WTC11 (cell line): ENCODE data around the gene HEPACAM. TPM values are rescaled to one million over a fixed set of nuclear protein-coding genes. Genes with fewer than 3 reads are reported as not detected.

Source experiments
- ATAC-seq: fragments of 200-7000 bp; cut with Tn5 transposase; 2 replicates; pipeline ENCODE4 v1.10.0; 2021; ENCODE audit warnings: mild to moderate bottlenecking, moderate library complexity
- CTCF ChIA-PET: fragments of 300-600 bp; sonication (Branson Sonifier 250); formaldehyde crosslinking; loops from one replicate; lab custom pipeline; 2021; ENCODE audit warnings: antibody characterized with exemption; lab: Charles Lee
- POLR2A ChIA-PET: fragments of 350-600 bp; sonication (Branson Sonifier 250); formaldehyde crosslinking; loops from one replicate; lab custom pipeline; 2021; ENCODE audit warnings: antibody characterized with exemption; lab: Charles Lee
- DNase-seq: peaks from one replicate; pipeline ENCODE4 v3.0.0; 2021; ENCODE audit warnings: low spot score
- H3K27ac Mint-ChIP-seq: 2 replicates; pipeline ENCODE4 v1.8.0; 2021; ENCODE audit warnings: mixed read lengths
- H3K27me3 Mint-ChIP-seq: 2 replicates; pipeline ENCODE4 v1.8.0; 2021; ENCODE audit warnings: low read depth, mild to moderate bottlenecking, moderate library complexity, mixed read lengths
- H3K36me3 Mint-ChIP-seq: 2 replicates; pipeline ENCODE4 v1.8.0; 2021; ENCODE audit warnings: mixed read lengths
- H3K4me1 Mint-ChIP-seq: 2 replicates; pipeline ENCODE4 v1.8.0; 2022; ENCODE audit warnings: mixed read lengths
- H3K4me3 Mint-ChIP-seq: 2 replicates; pipeline ENCODE4 v1.8.0; 2021; ENCODE audit warnings: mild to moderate bottlenecking, moderate library complexity, mixed read lengths
- H3K9me3 Mint-ChIP-seq: 2 replicates; pipeline ENCODE4 v1.8.0; 2021; ENCODE audit warnings: mixed read lengths
- AFF4 ChIP-seq: sonication (generic); formaldehyde crosslinking; IDR thresholded peaks from 2 replicates; pipeline ENCODE4 v1.8.1; 2023; ENCODE audit warnings: mild to moderate bottlenecking, missing genetic modification reagents, borderline replicate concordance
- ATF1 ChIP-seq: sonication (generic); formaldehyde crosslinking; IDR thresholded peaks from 2 replicates; pipeline ENCODE4 v1.8.1; 2023; ENCODE audit warnings: mild to moderate bottlenecking, moderate library complexity, missing genetic modification reagents
- ATF6 ChIP-seq: sonication (generic); formaldehyde crosslinking; IDR thresholded peaks from 2 replicates; pipeline ENCODE4 v1.8.1; 2023; ENCODE audit warnings: mild to moderate bottlenecking, missing genetic modification reagents
- CTCF ChIP-seq: fragments of 200-600 bp; IDR thresholded peaks from 2 replicates; pipeline ENCODE4 v1.8.0; 2022; ENCODE audit warnings: antibody characterized with exemption
- ESRRA ChIP-seq: sonication (generic); formaldehyde crosslinking; IDR thresholded peaks from 2 replicates; pipeline ENCODE4 v1.8.1; 2022; ENCODE audit warnings: mild to moderate bottlenecking, missing genetic modification reagents, borderline replicate concordance
- MYBL2 ChIP-seq: sonication (generic); formaldehyde crosslinking; IDR thresholded peaks from 2 replicates; pipeline ENCODE4 v1.8.1; 2023; ENCODE audit warnings: mild to moderate bottlenecking, moderate library complexity, missing genetic modification reagents
- NFE2L1 ChIP-seq: sonication (generic); formaldehyde crosslinking; IDR thresholded peaks from 2 replicates; pipeline ENCODE4 v1.8.1; 2023; ENCODE audit warnings: missing genetic modification reagents
- OVOL2 ChIP-seq: fragments of 250-450 bp; sonication (Bioruptor Pico); IDR thresholded peaks from 2 replicates; pipeline ENCODE4 v1.9.0; 2021; ENCODE audit warnings: mild to moderate bottlenecking, borderline replicate concordance
- PRDM15 ChIP-seq: sonication (generic); formaldehyde crosslinking; IDR thresholded peaks from 2 replicates; pipeline ENCODE4 v1.8.0; 2022; ENCODE audit warnings: missing genetic modification reagents
- PRRX2 ChIP-seq: fragments of 250-450 bp; sonication (Bioruptor Pico); IDR thresholded peaks from 2 replicates; pipeline ENCODE4 v1.8.0; 2021; ENCODE audit warnings: mild to moderate bottlenecking
- STAT6 ChIP-seq: sonication (generic); formaldehyde crosslinking; conservative IDR thresholded peaks from 2 replicates; pipeline ENCODE4 v1.8.1; 2023; ENCODE audit warnings: mild to moderate bottlenecking, low read depth, missing genetic modification reagents, moderate library complexity
- ZMAT4 ChIP-seq: fragments of 250-450 bp; sonication (Bioruptor Pico); IDR thresholded peaks from 2 replicates; pipeline ENCODE4 v1.9.0; 2021; ENCODE audit warnings: mild to moderate bottlenecking
- ZNF396 ChIP-seq: fragments of 250-450 bp; sonication (Bioruptor Pico); IDR thresholded peaks from 2 replicates; pipeline ENCODE4 v1.8.0; 2021; ENCODE audit warnings: mild to moderate bottlenecking, moderate library complexity, borderline replicate concordance
- ZNF416 ChIP-seq: fragments of 250-450 bp; sonication (Bioruptor Pico); IDR thresholded peaks from 2 replicates; pipeline ENCODE4 v1.9.0; 2021; ENCODE audit warnings: mild to moderate bottlenecking, inconsistent platforms
- total RNA-seq: library from RNA; stranded (reverse); gene quantifications from 3 replicates; pipeline ENCODE4 v1.2.3, GENCODE V29; 2021

The HEPACAM gene
- total RNA-seq, 1 experiment from 2014 or later, result not detected

GRCh38 chr11:124946735-124947141 lies 10.9 kb upstream of the HEPACAM start:
- TF ChIP-seq ESRRA (CRISPR knock-in tag) (no peak), OVOL2 (CRISPR knock-in tag) (no peak), ZNF396 (CRISPR knock-in tag) (no peak), PRRX2 (CRISPR knock-in tag) (no peak), ZNF416 (no peak), MYBL2 (CRISPR knock-in tag) (no peak), CTCF (no peak), STAT6 (no peak), ZMAT4 (no peak), ATF1 (CRISPR knock-in tag) (no peak), ATF6 (CRISPR knock-in tag) (no peak)
- TF ChIP-seq, all 79 proteins: peak for 0
- Mint-ChIP-seq H3K4me1 (no peaks in the 10 kb centered on the region), H3K27ac (no peak overlapping the region), H3K36me3 (peaks cover 8% of the 10 kb centered on the region; the same call in 1 of the 2 replicates), H3K27me3 (peaks cover 23% of the 10 kb centered on the region), H3K4me3 (no peak overlapping the region), H3K9me3 (peaks cover 17% of the 10 kb centered on the region)
- DNase-seq (no peak), ATAC-seq (no peak)
- ChIA-PET POLR2A (no interaction called here), CTCF (no interaction called here)

- H3K27me3 Mint-ChIP-seq, result peaks cover 26% of the 10 kb centered on the region
- no peak overlapping the region for H3K27ac Mint-ChIP-seq
- TF ChIP-seq NFE2L1 (no peak), PRDM15 (CRISPR knock-in tag) (peak; percentile 65; the same call in 1 of the 2 replicates), AFF4 (CRISPR knock-in tag) (no peak), CTCF (no peak)
- CTCF ChIA-PET, result interaction anchor here (1.4 kb wide), 1 partner anchor 69 kb away, joined by 3 read pairs; no protein-coding TSS in a partner anchor
- H3K4me3 Mint-ChIP-seq, result no peak overlapping the region
- H3K4me1 Mint-ChIP-seq, result no peaks in the 10 kb centered on the region
- peaks cover 17% of the 10 kb centered on the region for H3K9me3 Mint-ChIP-seq
- no peak for DNase-seq
- no peak for ATAC-seq
- peaks cover 8% of the 10 kb centered on the region; the same call in 1 of the 2 replicates for H3K36me3 Mint-ChIP-seq
- POLR2A ChIA-PET, result no interaction called here
Observed at GRCh38 chr11:124945826-124946225, 10.0 kb upstream of the HEPACAM start.
